A204.1 (cell line): ENCODE data around the gene LRFN4.
"Not testable (repeated sequence)": the region's sequence is repeated elsewhere in the genome, so short reads cannot be mapped to it uniquely, and the experiment has no call there.

Source experiments
- FAIRE-seq: peaks from 2 replicates; lab custom pipeline; 2012; peaks lifted over from hg19 to GRCh38; lab: Jason Lieb, UNC

The LRFN4 gene

GRCh38 chr11:66856496-66857233 is at the start of gene LRFN4:
TSS of gene LRFN4 (plus strand) at chr11:66857064. CDS start at chr11:66857745, 681 bp downstream.
- no peak for FAIRE-seq

GRCh38 chr11:66809592-66809991 is 47.3 kb upstream of the LRFN4 start:
- no peak for FAIRE-seq

GRCh38 chr11:66810576-66811185 is 46.2 kb upstream of the LRFN4 start:
- no peak for FAIRE-seq

- no peak for FAIRE-seq
Measured at GRCh38 chr11:66814678-66815077, 42.2 kb upstream of the LRFN4 start.

- FAIRE-seq = no peak
Measured at GRCh38 chr11:66815646-66816045, 41.2 kb upstream of the LRFN4 start.

- FAIRE-seq = no peak
Measured at GRCh38 chr11:66818231-66818955, 38.5 kb upstream of the LRFN4 start.

- FAIRE-seq = no peak
Measured at GRCh38 chr11:66820381-66820780, 36.5 kb upstream of the LRFN4 start.

- no peak for FAIRE-seq
Measured at GRCh38 chr11:66820901-66821300, 36.0 kb upstream of the LRFN4 start.

GRCh38 chr11:66823700-66824099 is 33.2 kb upstream of the LRFN4 start:
- no peak for FAIRE-seq

- not testable (repeated sequence) for FAIRE-seq
Measured at GRCh38 chr11:66824573-66824972, 32.3 kb upstream of the LRFN4 start.

GRCh38 chr11:66834539-66834845 is 22.4 kb upstream of the LRFN4 start:
- no peak for FAIRE-seq

- no peak for FAIRE-seq
Measured at GRCh38 chr11:66834943-66835342, 21.9 kb upstream of the LRFN4 start.

- FAIRE-seq = no peak
Measured at GRCh38 chr11:66835768-66836405, 21.0 kb upstream of the LRFN4 start.

- no peak for FAIRE-seq
Measured at GRCh38 chr11:66840317-66841091, 16.4 kb upstream of the LRFN4 start.

- no peak for FAIRE-seq
Measured at GRCh38 chr11:66841861-66842260, 15.0 kb upstream of the LRFN4 start.

- no peak for FAIRE-seq
Measured at GRCh38 chr11:66842501-66842895, 14.4 kb upstream of the LRFN4 start.

- no peak for FAIRE-seq
Measured at GRCh38 chr11:66842896-66843775, 13.7 kb upstream of the LRFN4 start, which contains the start of gene RCE1. TSS of gene RCE1 (plus strand) at chr11:66843441. CDS start at chr11:66843456, 15 bp downstream.

GRCh38 chr11:66843776-66844495 is 12.9 kb upstream of the LRFN4 start:
- no peak for FAIRE-seq

GRCh38 chr11:66844496-66845142 is 12.2 kb upstream of the LRFN4 start:
- no peak for FAIRE-seq
